Fibroblast of lung (primary cell): ENCODE data around the gene NMNAT3. TPM values are rescaled to one million over a fixed set of nuclear protein-coding genes. Genes with fewer than 3 reads are reported as not detected.

Source experiments
- DNase-seq, 2 donors: peaks; one replicate each; pipeline versions ENCODE4 v3.0.0 to v3.0.0-alpha.2; 2010; ENCODE audit warnings: low read depth in 2 of 2
- H2AFZ ChIP-seq: 2 replicates; pipeline ENCODE4 v1.5.1; 2012; ENCODE audit warnings: low read length, control low read depth, inconsistent platforms
- H3K27ac ChIP-seq: 2 replicates; pipeline ENCODE4 v1.5.1; 2011; ENCODE audit warnings: low read length, control low read depth; ENCODE audit not compliant: insufficient read depth
- H3K27me3 ChIP-seq: 2 replicates; pipeline ENCODE4 v1.5.1; 2011; ENCODE audit warnings: mild to moderate bottlenecking, low read length; ENCODE audit not compliant: control insufficient read depth, insufficient read depth
- H3K36me3 ChIP-seq: 2 replicates; pipeline ENCODE4 v1.5.1; 2011; ENCODE audit warnings: low read length; ENCODE audit not compliant: control insufficient read depth, insufficient read depth
- H3K4me1 ChIP-seq: 2 replicates; pipeline ENCODE4 v1.5.1; 2011; ENCODE audit warnings: low read length; ENCODE audit not compliant: control insufficient read depth, insufficient read depth; ENCODE audit errors: extremely low read depth
- H3K4me2 ChIP-seq: 2 replicates; pipeline ENCODE4 v1.5.1; 2011; ENCODE audit warnings: low read length, control low read depth; ENCODE audit not compliant: insufficient read depth; ENCODE audit errors: extremely low read depth
- H3K4me3 ChIP-seq, 4 experiments: fragments of 200-600 bp in 1 of 4; sonication (generic) in 1 of 4; replicated peaks in 1 of 4; 2 replicates each; pipeline ENCODE4 v1.5.1; 2011 to 2016; ENCODE audit warnings: low read length in 4 of 4, low read depth in 3 of 4, mild to moderate bottlenecking in 3 of 4, control low read depth in 2 of 4, inconsistent platforms in 1 of 4, mixed read lengths in 1 of 4; ENCODE audit not compliant: insufficient read depth in 1 of 4; ENCODE audit errors: control extremely low read depth in 1 of 4
- H3K79me2 ChIP-seq: 2 replicates; pipeline ENCODE4 v1.5.1; 2012; ENCODE audit warnings: mild to moderate bottlenecking, low read length, inconsistent platforms; ENCODE audit not compliant: control insufficient read depth, insufficient read depth
- H3K9ac ChIP-seq: 2 replicates; pipeline ENCODE4 v1.5.1; 2011; ENCODE audit warnings: mild to moderate bottlenecking, low read length, control low read depth; ENCODE audit not compliant: insufficient read depth
- H3K9me3 ChIP-seq: 2 replicates; pipeline ENCODE4 v1.5.1; 2012; ENCODE audit warnings: low read depth, low read length; ENCODE audit not compliant: control insufficient read depth, insufficient read depth
- H4K20me1 ChIP-seq: 2 replicates; pipeline ENCODE4 v1.5.1; 2011; ENCODE audit warnings: low read length; ENCODE audit not compliant: control insufficient read depth, insufficient read depth; ENCODE audit errors: extremely low read depth
- CTCF ChIP-seq, 2 donors: IDR thresholded peaks in 1 of 2; conservative IDR thresholded peaks in 1 of 2; 1 replicate in 1 of 2; 2 replicates in 1 of 2; pipeline ENCODE4 v1.5.1; 2011 to 2012; ENCODE audit warnings: low read length in 2 of 2, control low read depth in 1 of 2, inconsistent platforms in 1 of 2, low read depth in 1 of 2, mild to moderate bottlenecking in 1 of 2
- EZH2 ChIP-seq: IDR thresholded peaks from 2 replicates; pipeline ENCODE4 v1.5.1; 2012; ENCODE audit warnings: low read length, control low read depth, mild to moderate bottlenecking; ENCODE audit errors: missing control alignments
- polyA plus RNA-seq, 2 donors: library from polyadenylated mRNA; depleted of rRNA in 1 of 2; stranded (reverse) in 1 of 2; unstranded in 1 of 2; fragments of >200 nt; gene quantifications; 2 replicates each; pipeline ENCODE4 v1.2.1, GENCODE V29; 2011 to 2012; ENCODE audit warnings: missing spikeins in 1 of 2
- total RNA-seq: library from RNA; depleted of rRNA; stranded (reverse); fragments of >200 nt; gene quantifications from 2 replicates; pipeline ENCODE4 v1.2.1, GENCODE V29; 2014

NMNAT3 gene
- total and polyA plus RNA-seq, 2 donors (not counting 1 experiment from before 2014, with no cell fraction given), result 0.68 to 2.5 TPM

- TF ChIP-seq EZH2 (no peak), CTCF (conservative IDR thresholded peaks at IDR 0.05 in 1 of 2, IDR thresholded peaks at IDR 0.05 in 1 of 2; ENCODE audit: low read depth in 1 of 2, low read length in 2 of 2) (no peak)
- Histone ChIP-seq H3K9me3 (no peaks in the 10 kb centered on the region), H2AFZ (peak overlapping the region; percentile 9), H3K4me2 (no peak overlapping the region), H3K4me3 (no peak overlapping the region), H3K36me3 (no peaks in the 10 kb centered on the region), H3K4me1 (peaks cover 11% of the 10 kb centered on the region), H3K27ac (no peak overlapping the region), H3K79me2 (no peaks in the 10 kb centered on the region), H4K20me1 (no peaks in the 10 kb centered on the region), H3K27me3 (no peaks in the 10 kb centered on the region), H3K9ac (no peak overlapping the region)
- DNase-seq, result peak; percentile 65 to 92
Observed at GRCh38 chr3:139533781-139534454, 143.9 kb downstream of the NMNAT3 start.

GRCh38 chr3:139532976-139533375 is 144.8 kb downstream of the NMNAT3 start:
- peak in 1 of 2 donors; percentile 42 for DNase-seq
- Histone ChIP-seq H3K27me3 (no peaks in the 10 kb centered on the region), H3K9ac (no peak overlapping the region), H3K4me2 (no peak overlapping the region), H3K27ac (no peak overlapping the region), H3K4me3 (no peak overlapping the region), H3K36me3 (no peaks in the 10 kb centered on the region), H3K9me3 (no peaks in the 10 kb centered on the region), H4K20me1 (no peaks in the 10 kb centered on the region), H3K4me1 (peaks cover 11% of the 10 kb centered on the region), H3K79me2 (no peaks in the 10 kb centered on the region), H2AFZ (no peak overlapping the region)
- TF ChIP-seq CTCF (conservative IDR thresholded peaks at IDR 0.05 in 1 of 2, IDR thresholded peaks at IDR 0.05 in 1 of 2; ENCODE audit: low read depth in 1 of 2, low read length in 2 of 2) (no peak), EZH2 (no peak)

- DNase-seq, result no peak
- no peaks in the 10 kb centered on the region for H3K79me2 ChIP-seq
- no peak overlapping the region for H2AFZ ChIP-seq
- no peaks in the 10 kb centered on the region for H3K36me3 ChIP-seq
- H3K4me3 ChIP-seq, result no peak overlapping the region
- no peak for TF ChIP-seq CTCF (conservative IDR thresholded peaks at IDR 0.05 in 1 of 2, IDR thresholded peaks at IDR 0.05 in 1 of 2; ENCODE audit: low read depth in 1 of 2, low read length in 2 of 2)
- TF ChIP-seq EZH2, result no peak
- no peaks in the 10 kb centered on the region for H3K27me3 ChIP-seq
- H3K27ac ChIP-seq, result no peak overlapping the region
- peaks cover 9% of the 10 kb centered on the region for H3K4me1 ChIP-seq
- H3K9me3 ChIP-seq, result no peaks in the 10 kb centered on the region
- H3K4me2 ChIP-seq, result no peak overlapping the region
- no peak overlapping the region for H3K9ac ChIP-seq
- no peaks in the 10 kb centered on the region for H4K20me1 ChIP-seq
Observed at GRCh38 chr3:139530717-139531116, 147.1 kb downstream of the NMNAT3 start.
